H1 (cell line): Measurements from ENCODE around the gene SNX12. TPM values are rescaled to one million over a fixed set of nuclear protein-coding genes. Genes with fewer than 3 reads are reported as not detected.

Experiments
- CTCF ChIA-PET: fragments of 300-600 bp; sonication (Branson Sonifier 250); formaldehyde crosslinking; loops from one replicate; lab custom pipeline; 2021; ENCODE audit not compliant: partially characterized antibody; lab: Charles Lee
- POLR2A ChIA-PET: fragments of 300-600 bp; sonication (Branson Sonifier 250); formaldehyde crosslinking; loops from one replicate; lab custom pipeline; 2021; ENCODE audit warnings: inconsistent platforms; ENCODE audit not compliant: partially characterized antibody; lab: Charles Lee
- DNase-seq, 2 experiments: peaks; one replicate each; pipeline versions ENCODE4 v3.0.0 to v3.0.0-alpha.2; 2010 to 2022; ENCODE audit warnings: low spot score in 2 of 2, low read depth in 1 of 2, mixed read lengths in 1 of 2
- FAIRE-seq: peaks from 2 replicates; lab custom pipeline; 2011; peaks lifted over from hg19 to GRCh38; lab: Jason Lieb, UNC
- H2AFZ ChIP-seq: 2 replicates; pipeline ENCODE4 v1.8.1; 2012; ENCODE audit warnings: low read length, inconsistent platforms
- H2AK5ac ChIP-seq: 2 replicates; pipeline ENCODE4 v1.6.1; 2013; ENCODE audit warnings: low read depth, low read length
- H2BK120ac ChIP-seq: replicated peaks from 2 replicates; pipeline ENCODE3; 2013; ENCODE audit warnings: low read depth, low read length, inconsistent platforms
- H2BK12ac ChIP-seq: 2 replicates; pipeline ENCODE4 v1.6.1; 2013; ENCODE audit warnings: low read depth, low read length
- H2BK15ac ChIP-seq: 2 replicates; pipeline ENCODE4 v1.6.1; 2013; ENCODE audit warnings: low read length
- H2BK20ac ChIP-seq: 2 replicates; pipeline ENCODE4 v1.6.1; 2013; ENCODE audit warnings: low read length
- H2BK5ac ChIP-seq: 2 replicates; pipeline ENCODE4 v1.6.1; 2013; ENCODE audit warnings: low read depth, low read length
- H3K14ac ChIP-seq: 2 replicates; pipeline ENCODE4 v1.6.1; 2013; ENCODE audit warnings: inconsistent platforms; ENCODE audit not compliant: insufficient read length
- H3K18ac ChIP-seq: 2 replicates; pipeline ENCODE4 v1.6.1; 2013; ENCODE audit warnings: low read length; ENCODE audit errors: extremely low read depth
- H3K23ac ChIP-seq: 2 replicates; pipeline ENCODE4 v1.6.1; 2013; ENCODE audit warnings: inconsistent platforms; ENCODE audit not compliant: insufficient read length
- H3K23me2 ChIP-seq: 2 replicates; pipeline ENCODE4 v1.6.1; 2013; ENCODE audit warnings: low read depth, low read length
- H3K27ac ChIP-seq: 2 replicates; pipeline ENCODE4 v1.6.1; 2011; ENCODE audit warnings: low read depth, low read length, inconsistent platforms
- H3K27me3 ChIP-seq, 4 experiments: replicated peaks in 1 of 4; 1 replicate in 1 of 4; 2 replicates in 3 of 4; pipeline versions ENCODE4 v1.6.1 to v1.8.1; 2011 to 2013; ENCODE audit warnings: low read length in 3 of 4, mild to moderate bottlenecking in 3 of 4, inconsistent platforms in 2 of 4, mixed read lengths in 2 of 4, moderate library complexity in 1 of 4; ENCODE audit not compliant: control insufficient read depth in 3 of 4, insufficient read depth in 3 of 4; ENCODE audit errors: extremely low read depth in 1 of 4
- H3K36me3 ChIP-seq, 4 experiments: 2 replicates each; pipeline versions ENCODE4 v1.6.1 to v1.8.1; 2011 to 2013; ENCODE audit warnings: mild to moderate bottlenecking in 4 of 4, low read length in 3 of 4, moderate library complexity in 2 of 4, control low read depth in 1 of 4, inconsistent platforms in 1 of 4; ENCODE audit not compliant: insufficient read depth in 4 of 4, control insufficient read depth in 2 of 4
- H3K4ac ChIP-seq: replicated peaks from 2 replicates; pipeline ENCODE3; 2013; ENCODE audit warnings: low read length, low read depth, mixed read lengths, inconsistent platforms; ENCODE audit not compliant: insufficient read length
- H3K4me1 ChIP-seq, 4 experiments: replicated peaks in 1 of 4; 1 replicate in 1 of 4; 2 replicates in 3 of 4; pipeline versions ENCODE4 v1.6.1 to v1.8.1; 2011 to 2013; ENCODE audit warnings: low read length in 3 of 4, inconsistent platforms in 2 of 4, mixed read lengths in 1 of 4; ENCODE audit not compliant: insufficient read depth in 4 of 4, control insufficient read depth in 3 of 4
- H3K4me2 ChIP-seq, 2 experiments: 2 replicates each; pipeline versions ENCODE4 v1.6.1 to v1.8.1; 2011 to 2013; ENCODE audit warnings: low read depth in 2 of 2, low read length in 2 of 2, control low read depth in 1 of 2, inconsistent platforms in 1 of 2, mild to moderate bottlenecking in 1 of 2; ENCODE audit not compliant: insufficient read depth in 1 of 2
- H3K4me3 ChIP-seq, 4 experiments: fragments of 200-600, 300-600 bp in 1 of 4; sonication (generic), shearing (Covaris generic), sonication (Bioruptor Twin) in 1 of 4; 2 replicates each; pipeline versions ENCODE4 v1.5.1 to v1.8.1; 2011 to 2016; ENCODE audit warnings: low read length in 4 of 4, low read depth in 3 of 4, control low read depth in 2 of 4, inconsistent platforms in 2 of 4, mild to moderate bottlenecking in 2 of 4, mixed read lengths in 1 of 4, moderate library complexity in 1 of 4; ENCODE audit not compliant: insufficient read depth in 2 of 4; ENCODE audit errors: extremely low read depth in 1 of 4
- H3K56ac ChIP-seq: replicated peaks from 2 replicates; pipeline ENCODE3; 2013; ENCODE audit warnings: low read depth, mild to moderate bottlenecking, mixed read lengths, low read length, inconsistent platforms; ENCODE audit not compliant: insufficient read length
- H3K79me1 ChIP-seq: 2 replicates; pipeline ENCODE4 v1.6.1; 2013; ENCODE audit warnings: low read depth, low read length, control low read depth
- H3K79me2 ChIP-seq, 2 experiments: 2 replicates each; pipeline versions ENCODE4 v1.6.1 to v1.8.1; 2012 to 2013; ENCODE audit warnings: low read length in 2 of 2, mild to moderate bottlenecking in 2 of 2, inconsistent platforms in 1 of 2; ENCODE audit not compliant: insufficient read depth in 2 of 2, control insufficient read depth in 1 of 2
- H3K9ac ChIP-seq, 4 experiments: replicated peaks in 1 of 4; 1 replicate in 1 of 4; 2 replicates in 3 of 4; pipeline versions ENCODE4 v1.6.1 to v1.8.1; 2011 to 2013; ENCODE audit warnings: low read depth in 3 of 4, low read length in 3 of 4, control low read depth in 2 of 4, mild to moderate bottlenecking in 2 of 4, moderate library complexity in 2 of 4, inconsistent platforms in 1 of 4; ENCODE audit errors: extremely low read depth in 1 of 4
- H3K9me3 ChIP-seq, 2 experiments: 2 replicates each; pipeline versions ENCODE4 v1.6.1 to v1.8.1; 2012 to 2013; ENCODE audit warnings: mild to moderate bottlenecking in 2 of 2, moderate library complexity in 2 of 2, control low read depth in 1 of 2, inconsistent platforms in 1 of 2, low read depth in 1 of 2, low read length in 1 of 2, mixed read lengths in 1 of 2; ENCODE audit not compliant: insufficient read depth in 2 of 2
- H4K20me1 ChIP-seq, 2 experiments: replicated peaks in 1 of 2; 2 replicates each; pipeline versions ENCODE3 to v1.8.1; 2011 to 2013; ENCODE audit warnings: inconsistent platforms in 2 of 2, low read length in 2 of 2, mild to moderate bottlenecking in 1 of 2; ENCODE audit not compliant: insufficient read depth in 2 of 2, control insufficient read depth in 1 of 2
- H4K5ac ChIP-seq: 2 replicates; pipeline ENCODE4 v1.6.1; 2013; ENCODE audit warnings: low read length, low read depth, mixed read lengths, inconsistent platforms; ENCODE audit not compliant: insufficient read length
- H4K8ac ChIP-seq: 2 replicates; pipeline ENCODE4 v1.8.0; 2013; ENCODE audit warnings: mild to moderate bottlenecking, moderate library complexity, low read length, inconsistent platforms; ENCODE audit not compliant: insufficient read depth; ENCODE audit errors: extremely low read depth
- H4K91ac ChIP-seq: replicated peaks from 2 replicates; pipeline ENCODE3; 2013; ENCODE audit warnings: low read length, mixed read lengths, inconsistent platforms; ENCODE audit not compliant: insufficient read length
- BRCA1 ChIP-seq: IDR thresholded peaks from 2 replicates; pipeline ENCODE4 v1.6.1; 2012; ENCODE audit warnings: low read depth, low read length, improper control_type of control experiment
- CBX8 ChIP-seq: fragments of 300-800, 300-1000 bp; sonication (generic); IDR thresholded peaks from 2 replicates; pipeline ENCODE4 v1.7.1; 2016; ENCODE audit warnings: low read depth, low read length, borderline replicate concordance
- CHD1 ChIP-seq: IDR thresholded peaks from 2 replicates; pipeline ENCODE4 v1.6.1; 2012; ENCODE audit warnings: low read depth, low read length, improper control_type of control experiment
- HDAC6 ChIP-seq: IDR thresholded peaks from one replicate; pipeline ENCODE4 v1.7.1; 2012; ENCODE audit warnings: low read depth, mild to moderate bottlenecking, inconsistent platforms, low read length, moderate library complexity
- JUN ChIP-seq: IDR thresholded peaks from 2 replicates; pipeline ENCODE4 v1.6.1; 2011; ENCODE audit warnings: low read depth, mild to moderate bottlenecking, improper control_type of control experiment, low read length
- JUND ChIP-seq: IDR thresholded peaks from 2 replicates; pipeline ENCODE4 v1.6.1; 2011; ENCODE audit warnings: mild to moderate bottlenecking, improper control_type of control experiment, low read length
- KDM5A ChIP-seq: fragments of 200-600 bp; IDR thresholded peaks from 2 replicates; pipeline ENCODE4 v1.7.1; 2012; ENCODE audit warnings: mild to moderate bottlenecking, low read length, inconsistent platforms, mixed read lengths
- PHF8 ChIP-seq: fragments of 200-600 bp; sonication (generic); conservative IDR thresholded peaks from 2 replicates; pipeline ENCODE4 v1.7.1; 2012; ENCODE audit warnings: low read depth, mild to moderate bottlenecking, inconsistent platforms, low read length, moderate library complexity
- RAD21 ChIP-seq, 2 experiments: IDR thresholded peaks in 1 of 2; conservative IDR thresholded peaks in 1 of 2; 2 replicates each; pipeline ENCODE4 v1.6.1; 2011; ENCODE audit warnings: low read depth in 2 of 2, low read length in 2 of 2, improper control_type of control experiment in 1 of 2, inconsistent platforms in 1 of 2, mild to moderate bottlenecking in 1 of 2, moderate library complexity in 1 of 2
- RXRA ChIP-seq: IDR thresholded peaks from 2 replicates; pipeline ENCODE4 v1.6.1; 2011; ENCODE audit warnings: low read depth, mild to moderate bottlenecking, low read length, moderate library complexity; ENCODE audit not compliant: insufficient read depth
- SP4 ChIP-seq: IDR thresholded peaks from 2 replicates; pipeline ENCODE4 v1.6.1; 2012; ENCODE audit warnings: low read length, inconsistent platforms
- SUZ12 ChIP-seq: fragments of 200-600 bp; sonication (generic); IDR thresholded peaks from 2 replicates; pipeline ENCODE4 v1.6.1; 2012; ENCODE audit warnings: mild to moderate bottlenecking, inconsistent platforms, low read length, moderate library complexity, mixed read lengths
- TBP ChIP-seq: IDR thresholded peaks from 2 replicates; pipeline ENCODE4 v1.6.1; 2011; ENCODE audit warnings: low read depth, low read length, improper control_type of control experiment
- ZNF274 ChIP-seq: IDR thresholded peaks from 2 replicates; pipeline ENCODE4 v1.7.0; 2012; ENCODE audit warnings: low read length, borderline replicate concordance; ENCODE audit errors: extremely low read depth
- WGBS, 2 experiments: shearing (Covaris generic) in 1 of 2; methylation state at CpG; one replicate each; pipeline versions ENCODE4 v1.1.6 to v1.1.7; 2013 to 2015; ENCODE audit warnings: low lambda C conversion rate in 2 of 2, mixed read lengths in 2 of 2, inconsistent platforms in 1 of 2, low coverage in 1 of 2, missing lambda C conversion rate in 1 of 2; ENCODE audit not compliant: insufficient replicate concordance in 2 of 2, insufficient coverage in 1 of 2, insufficient read length in 1 of 2; ENCODE audit errors: extremely low coverage in 1 of 2, missing lambda C conversion rate in 1 of 2; 5-methylcytosine and 5-hydroxymethylcytosine counted together
- polyA plus RNA-seq, 7 experiments: library from polyadenylated mRNA; depleted of rRNA in 3 of 7; stranded (reverse) in 5 of 7; unstranded in 2 of 7; fragments of >200 nt in 5 of 7; fragments of 200-250 nt in 2 of 7; gene quantifications; 1 replicate in 5 of 7; 2 replicates in 1 of 7; 4 replicates in 1 of 7; pipeline versions ENCODE4 v1.2.1 to v1.2.3, GENCODE V29; 2011 to 2013; ENCODE audit warnings: missing spikeins in 2 of 7, mixed read lengths in 2 of 7
- total RNA-seq: library from RNA; stranded (reverse); fragmentation: NEBNext Ultra II Directional; extraction: Animal tissue kit (Norgen Biotek cat#: 25700); gene quantifications from 2 replicates; pipeline ENCODE4 v1.2.1, GENCODE V29; 2021

The SNX12 gene
- total and polyA plus RNA-seq, 2 of the 8 experiments (the other 6 are each of a cell fraction or from before 2014, with no cell fraction given), result 72.1 to 74.2 TPM

DNA sequence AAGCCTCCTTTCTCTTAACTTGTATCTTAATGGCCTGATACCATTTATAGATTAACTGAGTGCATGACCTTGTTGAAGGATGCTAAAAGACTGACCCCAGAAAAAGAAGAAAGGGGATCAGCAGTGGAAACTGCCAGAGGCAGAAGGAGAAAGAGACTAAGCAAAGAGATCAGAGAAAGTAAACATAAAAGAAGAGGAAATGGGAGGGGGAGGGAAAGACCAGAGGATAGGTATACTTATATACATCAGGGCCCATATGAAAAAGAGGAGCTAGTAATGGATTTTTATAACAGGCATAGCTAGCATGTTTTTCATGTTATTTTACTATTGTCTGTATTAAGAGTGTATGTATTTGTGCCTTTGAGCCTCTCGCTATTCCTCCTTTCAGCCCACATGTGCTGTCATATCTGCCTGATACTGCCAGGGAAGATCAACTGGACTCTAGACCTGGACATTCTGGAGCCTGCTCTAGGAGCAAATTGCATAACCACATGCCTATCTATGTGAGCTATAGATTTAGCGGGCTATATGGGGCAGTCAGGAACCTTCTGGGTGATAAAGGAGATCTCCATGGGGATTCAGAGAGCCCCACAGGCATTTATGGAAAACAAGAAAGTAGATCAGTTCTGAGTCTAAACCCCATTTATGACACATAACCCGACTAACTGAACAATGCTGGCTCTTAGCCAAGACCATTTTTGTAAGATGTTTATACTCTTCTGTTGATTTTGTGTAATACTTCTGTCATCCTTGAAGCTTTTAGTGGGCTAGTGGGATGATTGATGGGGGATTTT, 13.4 kb upstream of the SNX12 start:
- Histone ChIP-seq H2BK5ac (no peak overlapping the region), H3K4me3 (no peak overlapping the region), H4K20me1 (no peaks in the 10 kb centered on the region), H3K23me2 (no peaks in the 10 kb centered on the region), H3K36me3 (no peaks in the 10 kb centered on the region), H2BK120ac (no peak overlapping the region), H2AFZ (no peak overlapping the region), H3K18ac (no peak overlapping the region), H2BK15ac (no peak overlapping the region), H3K9me3 (no peaks in the 10 kb centered on the region), H2BK12ac (no peak overlapping the region), H3K9ac (no peak overlapping the region), H3K14ac (no peak overlapping the region), H3K27me3 (no peaks in the 10 kb centered on the region), H4K8ac (no peak overlapping the region), H3K23ac (no peak overlapping the region), H4K5ac (no peak overlapping the region), H3K79me2 (no peaks in the 10 kb centered on the region), H2BK20ac (no peak overlapping the region), H3K4ac (no peak overlapping the region), H3K4me1 (no peaks in the 10 kb centered on the region), H3K27ac (no peak overlapping the region), H3K4me2 (no peak overlapping the region), H3K56ac (no peak overlapping the region), H4K91ac (no peak overlapping the region), H2AK5ac (no peak overlapping the region), H3K79me1 (no peaks in the 10 kb centered on the region)
- DNase-seq (no peak), FAIRE-seq (no peak)
- ChIA-PET POLR2A (no interaction called here), CTCF (interaction anchor here (0.8 kb wide), 1 partner anchor 81 kb away, joined by 3 read pairs; no protein-coding TSS in a partner anchor)
- 81% methylated on average over 3 of the region's 3 CpGs; no CpG with 5 or more reads in 1 of the 2 experiments for WGBS, 2 experiments
- no peak for TF ChIP-seq SP4
- TF ChIP-seq ZNF274, result no peak
- TF ChIP-seq CHD1, result no peak
- TF ChIP-seq PHF8, result no peak
- no peak for TF ChIP-seq RXRA
- TF ChIP-seq KDM5A, result no peak
- no peak for TF ChIP-seq SUZ12
- no peak for TF ChIP-seq RAD21 (IDR thresholded peaks at IDR 0.05 in 1 of 2, conservative IDR thresholded peaks at IDR 0.05 in 1 of 2; ENCODE audit: low read depth in 2 of 2, low read length in 2 of 2)
- TF ChIP-seq JUND, result no peak
- TF ChIP-seq BRCA1, result no peak
- TF ChIP-seq CBX8, result no peak
- no peak for TF ChIP-seq JUN
- TF ChIP-seq TBP, result no peak
- TF ChIP-seq HDAC6, result no peak
